Measurements from ENCODE around the gene CBLN3.

DNA sequence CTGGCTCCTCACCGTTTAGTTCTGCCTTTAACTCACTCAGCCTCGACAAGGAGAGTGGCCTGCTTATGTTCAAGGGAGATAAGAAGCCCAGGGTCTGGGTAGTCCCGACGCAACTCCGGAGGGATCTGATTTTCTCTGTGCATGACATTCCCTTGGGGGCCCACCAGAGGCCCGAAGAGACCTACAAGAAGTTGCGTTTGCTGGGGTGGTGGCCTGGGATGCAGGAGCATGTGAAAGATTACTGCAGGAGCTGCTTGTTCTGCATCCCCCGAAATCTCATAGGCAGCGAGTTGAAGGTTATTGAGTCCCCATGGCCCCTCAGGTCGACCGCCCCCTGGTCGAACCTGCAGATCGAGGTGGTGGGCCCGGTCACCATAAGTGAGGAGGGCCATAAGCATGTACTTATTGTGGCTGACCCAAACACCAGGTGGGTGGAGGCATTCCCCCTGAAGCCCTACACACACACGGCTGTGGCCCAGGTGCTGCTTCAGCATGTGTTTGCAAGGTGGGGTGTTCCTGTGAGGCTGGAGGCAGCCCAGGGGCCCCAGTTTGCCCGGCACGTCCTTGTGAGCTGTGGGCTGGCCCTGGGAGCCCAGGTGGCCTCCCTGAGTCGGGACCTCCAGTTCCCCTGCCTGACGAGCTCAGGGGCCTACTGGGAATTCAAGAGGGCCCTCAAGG lies 13.1 kb downstream of the CBLN3 start:
- TF ChIP-seq, protein P1, sequence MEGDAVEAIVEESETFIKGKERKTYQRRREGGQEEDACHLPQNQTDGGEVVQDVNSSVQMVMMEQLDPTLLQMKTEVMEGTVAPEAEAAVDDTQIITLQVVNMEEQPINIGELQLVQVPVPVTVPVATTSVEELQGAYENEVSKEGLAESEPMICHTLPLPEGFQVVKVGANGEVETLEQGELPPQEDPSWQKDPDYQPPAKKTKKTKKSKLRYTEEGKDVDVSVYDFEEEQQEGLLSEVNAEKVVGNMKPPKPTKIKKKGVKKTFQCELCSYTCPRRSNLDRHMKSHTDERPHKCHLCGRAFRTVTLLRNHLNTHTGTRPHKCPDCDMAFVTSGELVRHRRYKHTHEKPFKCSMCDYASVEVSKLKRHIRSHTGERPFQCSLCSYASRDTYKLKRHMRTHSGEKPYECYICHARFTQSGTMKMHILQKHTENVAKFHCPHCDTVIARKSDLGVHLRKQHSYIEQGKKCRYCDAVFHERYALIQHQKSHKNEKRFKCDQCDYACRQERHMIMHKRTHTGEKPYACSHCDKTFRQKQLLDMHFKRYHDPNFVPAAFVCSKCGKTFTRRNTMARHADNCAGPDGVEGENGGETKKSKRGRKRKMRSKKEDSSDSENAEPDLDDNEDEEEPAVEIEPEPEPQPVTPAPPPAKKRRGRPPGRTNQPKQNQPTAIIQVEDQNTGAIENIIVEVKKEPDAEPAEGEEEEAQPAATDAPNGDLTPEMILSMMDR (conservative IDR thresholded peaks at IDR 0.05; ENCODE audit: low read length), result no peak
- TF ChIP-seq EZH2phosphoT487 (IDR thresholded peaks at IDR 0.05; ENCODE audit: borderline replicate concordance, low read depth, low read length), result no peak

Data from OCI-LY7 (cell line).